Hepatocyte (in vitro differentiated cells): ENCODE results near the gene DNAJC5.

Experiments used
- CTCF ChIP-seq: fragments of 200-600 bp; sonication (generic); IDR thresholded peaks from 2 replicates; pipeline ENCODE4 v1.5.1; 2016; ENCODE audit warnings: antibody characterized with exemption, mild to moderate bottlenecking; ENCODE audit not compliant: poor library complexity
- EZH2 ChIP-seq: fragments of 200-600 bp; sonication (generic); IDR thresholded peaks from 2 replicates; pipeline ENCODE4 v1.6.1; 2016; ENCODE audit warnings: antibody characterized with exemption, mild to moderate bottlenecking, borderline replicate concordance

- no peak for TF ChIP-seq CTCF
- TF ChIP-seq EZH2, result no peak
Observed at GRCh38 chr20:63919130-63919529, 24.2 kb downstream of the DNAJC5 start.
